ENCODE measurements around the gene DDX59. TPM values are rescaled to one million over a fixed set of nuclear protein-coding genes. Genes with fewer than 3 reads are reported as not detected.

Gene DDX59
- total and polyA plus RNA-seq, 2 experiments from 2014 or later, result 9.6 to 13.3 TPM

DNA sequence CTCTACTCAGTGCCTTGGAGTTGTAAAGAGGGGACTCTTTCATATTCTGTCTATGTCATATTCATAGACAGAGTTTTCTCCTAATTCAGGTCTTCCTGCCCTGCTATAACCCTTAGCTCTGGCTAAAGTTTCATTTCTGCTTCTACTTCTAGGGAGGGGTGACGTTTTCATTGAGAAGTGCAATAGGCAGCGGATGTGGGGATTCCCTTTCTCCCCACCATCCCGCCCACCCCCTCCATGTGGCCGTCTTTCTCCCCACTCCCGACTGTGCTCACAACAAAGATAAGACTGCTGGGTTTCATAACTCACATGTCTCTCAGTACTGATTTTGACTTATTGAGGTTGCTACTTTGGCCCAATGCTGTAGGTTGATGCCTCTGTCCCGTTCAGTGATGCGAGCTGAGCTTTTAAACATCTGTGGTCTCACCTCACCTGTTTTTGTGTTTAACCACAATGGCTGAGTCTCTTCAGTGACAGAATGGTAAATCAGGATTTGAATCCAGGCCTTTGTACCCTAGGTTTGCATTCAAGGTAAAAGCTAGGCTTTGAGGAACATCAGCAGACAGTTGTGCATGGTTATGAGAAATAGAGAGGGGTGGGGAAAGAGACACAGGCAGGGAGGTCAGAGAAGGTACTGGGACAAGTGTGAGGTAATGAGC, 41.4 kb downstream of the DDX59 start:
- no peak for DNase-seq (ENCODE audit: low read depth in 1 of 2, low spot score in 1 of 2)
- no peaks in the 10 kb centered on the region for H3K9me3 ChIP-seq (ENCODE audit: low read depth)
- TF ChIP-seq, protein P1, sequence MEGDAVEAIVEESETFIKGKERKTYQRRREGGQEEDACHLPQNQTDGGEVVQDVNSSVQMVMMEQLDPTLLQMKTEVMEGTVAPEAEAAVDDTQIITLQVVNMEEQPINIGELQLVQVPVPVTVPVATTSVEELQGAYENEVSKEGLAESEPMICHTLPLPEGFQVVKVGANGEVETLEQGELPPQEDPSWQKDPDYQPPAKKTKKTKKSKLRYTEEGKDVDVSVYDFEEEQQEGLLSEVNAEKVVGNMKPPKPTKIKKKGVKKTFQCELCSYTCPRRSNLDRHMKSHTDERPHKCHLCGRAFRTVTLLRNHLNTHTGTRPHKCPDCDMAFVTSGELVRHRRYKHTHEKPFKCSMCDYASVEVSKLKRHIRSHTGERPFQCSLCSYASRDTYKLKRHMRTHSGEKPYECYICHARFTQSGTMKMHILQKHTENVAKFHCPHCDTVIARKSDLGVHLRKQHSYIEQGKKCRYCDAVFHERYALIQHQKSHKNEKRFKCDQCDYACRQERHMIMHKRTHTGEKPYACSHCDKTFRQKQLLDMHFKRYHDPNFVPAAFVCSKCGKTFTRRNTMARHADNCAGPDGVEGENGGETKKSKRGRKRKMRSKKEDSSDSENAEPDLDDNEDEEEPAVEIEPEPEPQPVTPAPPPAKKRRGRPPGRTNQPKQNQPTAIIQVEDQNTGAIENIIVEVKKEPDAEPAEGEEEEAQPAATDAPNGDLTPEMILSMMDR (IDR thresholded peaks at IDR 0.05; ENCODE audit: low read depth, low read length), result no peak
- peaks cover 8% of the 10 kb centered on the region for H3K4me1 ChIP-seq (ENCODE audit: low read depth)
- no peaks in the 10 kb centered on the region for H3K36me3 ChIP-seq
- H3K27ac ChIP-seq, result no peak overlapping the region
- no peaks in the 10 kb centered on the region for H3K27me3 ChIP-seq
- no peak overlapping the region for H3K4me3 ChIP-seq

DNA sequence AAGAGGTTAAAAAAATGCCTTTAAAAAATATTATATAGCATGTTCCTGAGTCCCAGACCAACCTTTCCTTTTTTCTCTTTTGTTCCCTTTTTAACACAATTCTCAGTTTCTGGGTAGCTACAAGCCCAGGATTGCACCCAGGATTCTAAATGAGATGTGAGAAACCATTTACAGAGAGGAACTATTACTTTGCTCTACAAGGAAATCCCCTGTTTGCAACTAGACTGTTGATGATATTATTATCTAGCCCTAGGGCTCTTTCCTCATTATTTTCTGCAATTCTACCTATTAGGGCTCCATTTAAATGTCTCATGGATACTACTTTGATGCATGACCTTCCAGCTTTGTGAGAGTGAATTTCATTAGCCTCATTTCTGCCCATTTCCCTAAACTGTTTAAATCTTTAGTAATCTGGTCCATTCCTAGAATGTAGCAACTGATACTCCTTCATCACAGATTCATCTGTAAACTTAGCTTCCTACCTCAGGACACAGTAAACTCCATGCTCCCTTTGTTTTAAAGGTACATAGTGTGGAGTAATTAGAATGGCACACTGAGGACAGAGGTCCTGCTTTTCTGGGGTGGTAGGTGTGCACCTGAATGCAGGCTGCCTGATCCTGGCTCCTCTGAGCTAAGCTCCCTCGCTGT, 42.0 kb downstream of the DDX59 start:
- TF ChIP-seq, protein P1 (IDR thresholded peaks at IDR 0.05; ENCODE audit: low read depth, low read length), result no peak
- Histone ChIP-seq H3K27ac (no peak overlapping the region), H3K4me1 (ENCODE audit: low read depth) (peaks cover 8% of the 10 kb centered on the region), H3K9me3 (ENCODE audit: low read depth) (no peaks in the 10 kb centered on the region), H3K4me3 (no peak overlapping the region), H3K36me3 (no peaks in the 10 kb centered on the region), H3K27me3 (no peaks in the 10 kb centered on the region)
- DNase-seq (ENCODE audit: low read depth in 1 of 2, low spot score in 1 of 2), result no peak

- Histone ChIP-seq H3K36me3 (no peaks in the 10 kb centered on the region), H3K27me3 (no peaks in the 10 kb centered on the region), H3K4me1 (ENCODE audit: low read depth) (peaks cover 8% of the 10 kb centered on the region), H3K4me3 (no peak overlapping the region), H3K9me3 (ENCODE audit: low read depth) (no peaks in the 10 kb centered on the region), H3K27ac (no peak overlapping the region)
- DNase-seq (ENCODE audit: low read depth in 1 of 2, low spot score in 1 of 2), result no peak
- TF ChIP-seq, protein P1 (IDR thresholded peaks at IDR 0.05; ENCODE audit: low read depth, low read length), result no peak
Measured at GRCh38 chr1:200626853-200627534, 42.7 kb downstream of the DDX59 start.

DNA sequence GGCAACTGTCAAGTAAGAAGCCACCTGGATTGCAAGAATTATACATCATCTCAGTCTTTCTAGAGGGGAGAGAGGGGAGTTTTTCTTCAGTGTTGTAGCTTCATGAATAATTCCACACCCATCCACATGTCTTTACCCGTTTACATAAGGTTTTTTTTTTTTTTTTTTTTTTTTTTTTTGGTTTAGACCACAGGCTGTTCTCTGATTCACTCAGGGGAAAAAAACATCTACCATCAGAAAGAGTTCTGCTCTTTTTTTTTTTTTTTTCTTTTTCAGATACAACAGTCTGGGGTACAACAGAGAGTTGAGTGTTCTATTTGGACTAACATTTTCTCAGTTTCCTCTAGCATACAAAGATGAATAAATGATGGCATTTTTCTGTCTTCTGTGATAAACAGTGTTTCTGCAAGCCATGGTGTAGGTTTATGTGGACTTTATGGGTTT, 44.3 kb downstream of the DDX59 start:
- H3K27me3 ChIP-seq, result no peaks in the 10 kb centered on the region

GRCh38 chr1:200624679-200625335, 44.9 kb downstream of the DDX59 start:
- no peaks in the 10 kb centered on the region for H3K9me3 ChIP-seq (ENCODE audit: low read depth)
- DNase-seq (ENCODE audit: low read depth in 1 of 2, low spot score in 1 of 2), result peak in 1 of 2 donors; percentile 16
- H3K4me3 ChIP-seq, result no peak overlapping the region
- no peaks in the 10 kb centered on the region for H3K27me3 ChIP-seq
- H3K4me1 ChIP-seq (ENCODE audit: low read depth), result peaks cover 11% of the 10 kb centered on the region
- no peaks in the 10 kb centered on the region for H3K36me3 ChIP-seq
- TF ChIP-seq, protein P1 (IDR thresholded peaks at IDR 0.05; ENCODE audit: low read depth, low read length), result no peak
- no peak overlapping the region for H3K27ac ChIP-seq

More for the DNA sequence above, 44.3 kb downstream of the DDX59 start:
- TF ChIP-seq, protein P1 (IDR thresholded peaks at IDR 0.05; ENCODE audit: low read depth, low read length), result no peak
- peak in 1 of 2 donors; percentile 18 for DNase-seq (ENCODE audit: low read depth in 1 of 2, low spot score in 1 of 2)
- peaks cover 8% of the 10 kb centered on the region for H3K4me1 ChIP-seq (ENCODE audit: low read depth)
- H3K9me3 ChIP-seq (ENCODE audit: low read depth), result no peaks in the 10 kb centered on the region
- H3K4me3 ChIP-seq, result no peak overlapping the region
- H3K36me3 ChIP-seq, result no peaks in the 10 kb centered on the region
- no peak overlapping the region for H3K27ac ChIP-seq

Data from cardiac muscle cell (in vitro differentiated cells and primary cell).